ENCODE data around the gene RPL6.
"Not testable (repeated sequence)": the region's sequence is repeated elsewhere in the genome, so short reads cannot be mapped to it uniquely, and the experiment has no call there.

Gene RPL6

DNA sequence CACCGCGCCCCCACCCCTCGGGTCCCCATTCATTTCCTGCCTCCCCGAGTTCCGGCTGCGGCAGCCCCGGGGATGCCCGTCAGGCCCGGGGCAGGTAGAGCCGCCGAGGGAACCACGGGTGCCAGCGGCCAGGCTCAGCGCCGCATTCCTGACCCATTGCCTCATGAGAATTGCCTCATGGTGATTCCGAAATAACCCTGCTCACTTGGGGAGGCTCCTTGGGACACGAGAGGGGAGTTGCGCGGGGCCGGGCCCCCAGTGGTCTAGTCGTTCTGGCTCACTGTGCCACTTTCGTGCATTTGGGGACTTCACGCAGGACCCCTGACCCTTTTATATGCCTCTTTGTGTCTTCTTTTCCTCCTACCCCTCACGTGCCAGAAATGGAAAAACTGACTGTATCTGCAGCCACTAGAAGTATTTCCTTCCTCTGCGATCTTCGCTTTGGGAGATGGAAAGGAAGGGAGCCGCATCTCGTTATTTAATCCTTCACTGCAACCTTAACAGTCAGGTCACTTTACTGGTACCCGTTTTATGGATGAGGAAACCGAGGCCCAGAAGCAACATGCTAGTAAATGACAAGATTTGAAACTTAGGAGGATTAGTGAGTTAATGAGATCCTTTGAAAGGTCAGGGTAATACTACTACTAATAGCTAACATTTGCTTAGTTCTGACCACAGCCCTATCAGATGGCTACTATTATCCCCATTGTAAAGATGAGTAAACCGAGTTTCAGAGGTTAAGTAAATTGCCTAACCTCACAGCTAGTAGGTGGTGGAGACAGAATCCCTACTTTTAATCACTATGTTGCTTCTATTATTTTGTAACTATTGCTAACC lies 10.1 kb upstream of the RPL6 start:
- peak; percentile 71 for DNase-seq

- peak; percentile 84 for DNase-seq
Measured at GRCh38 chr12:112418608-112419296, 9.3 kb upstream of the RPL6 start, which contains the start of gene PTPN11. Gene PTPN11 (plus strand): TSS chr12:112418947. CDS start chr12:112419112, 165 bp downstream.

DNA sequence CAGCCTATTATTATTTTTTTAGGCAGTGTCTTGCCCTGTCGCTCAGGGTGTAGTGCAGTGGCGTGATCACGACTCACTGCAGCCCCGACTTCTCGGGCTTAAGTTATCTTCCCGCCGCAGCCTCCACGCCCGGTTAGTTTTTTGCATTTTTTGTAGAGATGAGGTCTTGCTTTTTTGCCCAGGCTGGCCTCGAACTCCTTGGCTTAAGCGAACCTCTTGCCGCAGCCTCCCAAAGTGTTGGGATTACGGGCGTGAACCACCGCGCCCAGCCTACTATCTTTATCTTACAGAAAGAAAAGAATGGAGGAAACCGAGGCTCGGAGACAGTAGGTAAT lies 8.8 kb upstream of the RPL6 start:
- DNase-seq, result peak; percentile 1

DNA sequence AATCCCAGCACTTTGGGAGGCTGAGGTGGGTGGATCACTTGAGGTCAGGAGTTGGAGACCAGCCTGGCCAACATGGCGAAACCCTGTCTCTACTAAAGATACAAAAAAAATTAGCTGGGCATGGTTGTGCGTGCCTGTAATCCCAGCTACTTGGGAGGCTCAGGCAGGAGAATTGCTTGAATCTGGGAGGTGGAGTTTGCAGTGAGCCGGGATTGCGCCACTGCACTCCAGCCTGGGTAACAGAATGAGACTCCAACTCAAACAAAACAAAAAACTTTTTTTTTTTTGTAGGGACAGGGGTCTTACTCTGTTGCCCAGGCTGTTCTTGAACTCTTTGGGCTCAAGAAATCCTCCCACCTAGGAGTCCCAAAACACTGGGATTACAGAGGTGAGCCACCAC lies 6.1 kb upstream of the RPL6 start:
- DNase-seq, result not testable (repeated sequence)

GRCh38 chr12:112413855-112414625 lies 4.6 kb upstream of the RPL6 start:
- DNase-seq, result no peak

GRCh38 chr12:112409906-112410244 lies 470 bp upstream of the RPL6 start:
- no peak for DNase-seq

DNA sequence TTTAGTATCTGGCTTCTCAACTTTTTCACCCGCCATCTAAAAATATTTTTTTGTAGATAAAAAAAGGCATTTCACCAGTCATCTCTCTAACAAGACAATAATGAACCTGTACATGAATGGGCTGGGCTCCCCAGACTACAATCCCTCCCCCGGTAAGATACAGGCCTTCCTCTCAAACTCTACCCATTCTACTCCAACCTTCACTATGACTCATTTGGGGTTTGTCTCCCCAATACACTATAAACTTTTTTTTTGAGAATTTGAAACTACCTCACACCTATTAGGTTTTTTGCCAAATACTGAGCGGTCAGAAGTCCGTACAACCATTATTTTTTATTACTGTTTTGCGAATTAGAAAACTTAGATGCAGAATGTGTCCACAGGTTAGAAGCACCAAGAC lies 784 bp downstream of the RPL6 start:
- no peak for DNase-seq

DNA sequence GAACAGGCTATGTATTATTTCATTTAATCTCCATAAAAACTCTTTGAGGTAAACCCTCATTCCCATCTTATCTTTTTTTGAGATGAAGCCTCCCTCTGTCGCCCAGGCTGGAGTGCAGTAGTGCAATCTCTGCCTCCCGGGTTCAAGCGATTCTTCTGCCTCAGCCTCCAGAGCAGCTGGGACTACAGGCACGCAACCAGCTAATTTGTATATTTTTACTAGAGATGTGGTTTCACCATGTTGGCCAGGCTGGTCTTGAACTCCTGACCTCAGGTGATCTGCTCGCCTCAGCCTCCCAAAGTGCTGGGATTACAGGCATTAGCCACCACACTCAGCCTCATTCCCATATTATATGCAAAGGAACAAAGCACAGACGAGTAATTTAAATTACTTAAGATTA lies 1.7 kb downstream of the RPL6 start:
- not testable (repeated sequence) for DNase-seq

- no peak for DNase-seq
Measured at GRCh38 chr12:112406519-112407488, 2.6 kb downstream of the RPL6 start.

DNA sequence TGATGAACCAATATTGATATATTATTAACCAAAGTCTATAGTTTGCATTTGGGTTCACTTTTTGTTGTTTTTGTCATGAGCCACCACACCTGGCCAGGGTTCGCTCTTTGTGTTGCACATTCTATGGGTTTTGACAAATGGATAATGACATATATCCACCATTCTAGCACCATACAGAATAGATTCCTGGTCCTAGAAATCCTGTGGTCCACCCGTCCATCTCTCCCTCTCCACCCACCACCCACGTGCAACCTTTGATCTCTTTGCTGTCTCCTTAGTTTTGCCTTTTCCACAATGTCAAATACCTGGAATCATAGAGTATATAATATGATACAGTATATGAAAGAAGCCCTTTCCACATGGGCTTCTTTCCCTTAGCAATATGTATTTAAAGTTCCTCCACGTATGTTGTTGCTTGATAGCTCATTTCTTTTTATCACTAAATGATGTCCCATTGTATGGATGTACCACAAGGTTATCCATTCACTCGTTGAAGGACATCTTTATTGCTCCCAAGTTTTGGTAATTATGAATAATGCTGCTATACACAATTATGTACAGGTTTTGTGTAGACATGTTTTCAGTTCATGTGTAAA lies 7.4 kb downstream of the RPL6 start:
- no peak for DNase-seq

DNA sequence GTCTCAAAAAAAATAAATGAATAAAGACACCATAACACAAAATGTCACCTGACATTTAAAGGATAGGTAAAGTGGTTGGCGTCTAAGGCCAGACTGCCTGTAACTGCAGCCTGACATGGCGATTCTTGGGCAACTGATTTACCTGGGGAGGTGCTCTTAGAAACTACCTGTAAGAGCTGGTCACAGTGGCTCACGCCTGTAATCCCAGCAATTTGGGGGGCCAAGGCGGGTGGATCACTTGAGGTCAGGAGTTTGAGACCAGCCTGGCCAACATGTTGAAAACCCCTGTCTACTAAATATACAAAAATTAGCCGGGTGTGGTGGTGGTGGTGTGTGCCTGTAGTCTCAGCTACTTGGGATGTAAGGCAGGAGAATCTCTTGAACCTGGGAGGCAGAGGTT lies 8.4 kb downstream of the RPL6 start:
- no peak for DNase-seq

GRCh38 chr12:112393328-112393727 lies 16.1 kb downstream of the RPL6 start:
- DNase-seq, result no peak

DNA sequence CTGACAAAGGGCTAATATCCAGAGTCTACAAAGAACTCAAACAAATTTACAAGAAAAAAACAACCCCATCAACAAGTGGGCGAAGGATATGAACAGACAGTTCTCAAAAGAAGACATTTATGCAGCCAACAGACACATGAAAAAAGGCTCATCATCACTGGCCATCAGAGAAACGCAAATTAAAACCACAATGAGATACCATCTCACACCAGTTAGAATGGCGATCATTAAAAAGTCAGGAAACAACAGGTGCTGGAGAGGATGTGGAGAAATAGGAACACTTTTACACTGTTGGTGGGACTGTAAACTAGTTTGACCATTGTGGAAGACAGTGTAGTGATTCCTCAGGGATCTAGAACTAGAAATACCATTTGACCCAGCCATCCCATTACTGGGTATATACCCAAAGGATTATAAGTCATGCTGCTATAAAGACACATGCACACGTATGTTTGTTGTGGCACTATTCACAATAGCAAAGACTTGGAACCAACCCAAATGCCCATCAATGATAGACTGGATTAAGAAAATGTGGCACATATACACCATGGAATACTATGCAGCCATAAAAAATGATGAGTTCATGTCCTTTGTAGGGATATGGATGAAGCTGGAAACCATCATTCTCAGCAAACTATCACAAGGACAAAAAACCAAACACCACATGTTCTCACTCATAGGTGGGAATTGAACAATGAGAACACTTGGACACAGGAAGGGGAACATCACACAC lies 19.3 kb downstream of the RPL6 start:
- not testable (repeated sequence) for DNase-seq

- no peak for DNase-seq
Measured at GRCh38 chr12:112389228-112389627, 20.2 kb downstream of the RPL6 start.

GRCh38 chr12:112386726-112387125 lies 22.7 kb downstream of the RPL6 start:
- DNase-seq, result peak; percentile 58

DNA sequence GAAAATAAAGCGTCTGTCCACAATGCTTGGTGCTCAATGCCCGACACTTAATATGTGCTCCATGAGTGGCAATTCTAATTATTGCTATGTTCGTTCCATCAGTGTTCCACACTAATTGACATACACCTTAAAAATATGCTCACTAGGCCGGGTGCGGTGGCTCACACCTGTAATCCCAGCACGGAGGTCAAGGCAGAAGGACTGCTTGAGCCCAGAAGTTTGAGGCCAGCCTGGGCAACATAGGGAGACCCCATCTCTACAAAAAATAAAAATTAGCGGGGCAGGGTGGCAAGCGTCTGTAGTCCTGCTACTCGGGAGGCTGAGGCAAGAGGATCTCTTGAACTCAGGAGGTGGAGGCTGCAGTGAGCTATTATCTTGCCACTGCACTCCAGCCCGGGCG lies 26.5 kb downstream of the RPL6 start:
- no peak for DNase-seq

DNA sequence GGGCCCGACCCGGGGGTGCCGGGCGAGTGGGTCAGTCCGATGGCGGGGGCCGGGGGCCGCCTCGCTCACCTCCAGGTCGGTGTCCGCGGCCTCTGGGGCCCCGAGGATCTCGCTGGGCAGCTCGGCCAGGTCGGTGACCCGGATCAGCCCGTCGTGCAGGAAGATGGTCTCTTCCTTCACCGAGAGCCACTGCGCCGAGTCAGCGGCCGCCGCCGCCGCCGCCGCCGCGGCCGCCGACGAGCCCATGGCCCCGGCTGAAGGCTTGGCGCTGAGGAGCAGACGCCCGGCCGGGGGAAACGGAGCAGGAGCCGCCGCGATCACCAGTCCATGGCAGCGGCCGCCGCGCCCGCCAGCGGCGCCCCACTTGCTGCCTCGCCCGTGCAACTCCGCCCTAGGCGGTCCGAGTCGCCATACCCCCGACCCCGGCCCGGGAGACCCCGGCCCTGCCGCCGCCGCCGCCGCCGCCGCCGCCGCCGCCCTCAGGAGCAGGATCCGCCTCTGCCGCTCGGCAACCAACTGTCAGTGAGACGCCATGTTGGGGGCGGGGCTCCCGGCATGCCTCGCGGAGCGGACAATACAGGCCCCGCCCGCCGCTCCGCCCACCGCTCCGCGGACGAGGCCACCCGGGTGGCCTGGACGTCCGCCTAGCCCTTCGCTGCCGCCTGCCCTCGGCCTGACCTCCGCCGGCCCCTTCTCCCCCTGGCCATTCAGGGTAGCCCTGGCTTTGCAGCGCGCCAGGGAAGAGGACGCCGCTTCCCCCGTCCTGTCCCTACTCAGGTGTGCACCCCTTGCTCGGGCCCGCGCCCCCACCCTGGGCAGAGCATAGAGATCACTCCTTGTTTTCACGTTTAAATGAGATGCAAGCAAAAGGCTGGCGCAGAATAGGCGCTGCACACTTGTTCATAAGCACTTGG lies 27.3 kb downstream of the RPL6 start, which contains the start of gene HECTD4:
HECTD4 (minus strand) TSS at position 549 of the 914 bp plus-strand sequence; CDS start at position 246, 303 bp downstream.
- DNase-seq, result peak; percentile 95

- no peak for DNase-seq
Measured at GRCh38 chr12:112381406-112381882, 28.0 kb downstream of the RPL6 start.

DNA sequence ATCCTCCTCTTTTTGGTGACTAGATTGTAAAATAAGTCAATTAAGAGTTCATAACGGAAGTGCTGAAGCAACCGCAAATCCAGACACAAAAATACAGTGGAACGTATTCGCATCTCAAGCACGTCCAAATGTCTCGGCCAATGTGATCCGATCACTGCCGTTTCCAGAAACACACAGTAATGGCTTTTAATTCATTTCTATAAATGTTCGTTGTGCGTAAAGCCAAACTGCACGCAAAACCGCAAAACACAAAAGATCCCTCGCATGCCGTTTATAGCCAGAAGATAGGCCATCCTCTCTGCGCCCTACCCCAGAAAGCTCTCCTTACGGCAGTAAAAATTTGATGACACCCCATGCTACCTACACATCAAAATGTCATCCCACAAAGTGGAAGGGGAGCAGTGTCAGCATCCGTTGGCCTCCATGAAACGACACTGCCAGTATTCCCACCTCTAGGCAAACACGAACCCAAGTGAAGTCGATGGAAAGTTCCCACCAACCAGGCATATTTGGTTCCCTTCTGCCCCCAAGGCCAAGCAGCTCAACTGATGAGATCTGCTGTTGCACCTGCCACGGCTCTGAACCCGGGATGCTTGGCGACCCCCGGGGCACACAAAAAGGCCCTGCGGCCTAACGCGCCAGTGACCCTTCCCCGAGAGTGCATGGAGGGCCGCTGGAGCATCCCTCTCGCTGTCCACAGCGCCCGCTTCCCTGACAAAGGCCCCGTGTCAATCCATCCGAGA lies 28.6 kb downstream of the RPL6 start:
- DNase-seq, result peak; percentile 5
